Activated CD8-positive, alpha-beta memory T cell treated with anti-CD3 and anti-CD28 coated beads, Interleukin-2, amount 50 U/mL, for 24 hours (primary cell): ENCODE measurements around the gene EFR3B.
"Not testable (repeated sequence)": the region's sequence is repeated elsewhere in the genome, so short reads cannot be mapped to it uniquely, and the experiment has no call there.

Source experiments
- DNase-seq: peaks from one replicate; pipeline ENCODE4 v3.0.0-alpha.2; 2020; ENCODE audit errors: extremely low read depth

The EFR3B gene

GRCh38 chr2:25149646-25150045 is 107.8 kb downstream of the EFR3B start:
- no peak for DNase-seq

- not testable (repeated sequence) for DNase-seq
These were observed 109.1 kb downstream of the EFR3B start for GRCh38 chr2:25150993-25151392.

- DNase-seq: no peak
These were observed 109.8 kb downstream of the EFR3B start for GRCh38 chr2:25151718-25152117.

GRCh38 chr2:25155401-25155800 is 113.5 kb downstream of the EFR3B start:
- DNase-seq: no peak

GRCh38 chr2:25158096-25158852 is 116.4 kb downstream of the EFR3B start:
- DNase-seq: no peak

- no peak for DNase-seq
These were observed 118.1 kb downstream of the EFR3B start for GRCh38 chr2:25159949-25160348.

GRCh38 chr2:25160376-25160775 is 118.5 kb downstream of the EFR3B start:
- DNase-seq: no peak

GRCh38 chr2:25161055-25161781 is 119.3 kb downstream of the EFR3B start:
- peak; percentile 57 for DNase-seq

- DNase-seq: not testable (repeated sequence)
These were observed 120.2 kb downstream of the EFR3B start for GRCh38 chr2:25162061-25162460.

- DNase-seq: no peak
These were observed 122.7 kb downstream of the EFR3B start for GRCh38 chr2:25164561-25164960.

- DNase-seq: no peak
These were observed 124.4 kb downstream of the EFR3B start for GRCh38 chr2:25165992-25166875.

GRCh38 chr2:25168256-25169072 is 126.6 kb downstream of the EFR3B start, which contains the start of gene POMC:
TSS of gene POMC (minus strand) at chr2:25168580. CDS start at chr2:25164772, 3,808 bp downstream.
- DNase-seq: no peak

GRCh38 chr2:25169073-25169470 is 127.2 kb downstream of the EFR3B start:
- DNase-seq: no peak

GRCh38 chr2:25170888-25171287 is 129.0 kb downstream of the EFR3B start:
- DNase-seq: no peak

- no peak for DNase-seq
These were observed 131.8 kb downstream of the EFR3B start for GRCh38 chr2:25173719-25174118.

GRCh38 chr2:25174192-25174861 is 132.5 kb downstream of the EFR3B start:
- no peak for DNase-seq

GRCh38 chr2:25176138-25176537 is 134.3 kb downstream of the EFR3B start:
- no peak for DNase-seq

GRCh38 chr2:25176541-25177181 is 134.8 kb downstream of the EFR3B start:
- DNase-seq: no peak

GRCh38 chr2:25177211-25177611 is 135.3 kb downstream of the EFR3B start:
- no peak for DNase-seq

GRCh38 chr2:25178976-25179375 is 137.1 kb downstream of the EFR3B start:
- DNase-seq: no peak
